HepG2 (cell line): ENCODE results near the gene UBE2B. TPM values are rescaled to one million over a fixed set of nuclear protein-coding genes. Genes with fewer than 3 reads are reported as not detected.

Experiments used
- ATAC-seq: fragments of 200-7000 bp; cut with Tn5 transposase; 3 replicates; pipeline ENCODE4 v1.9.1; 2020; ENCODE audit warnings: mild to moderate bottlenecking, moderate library complexity
- BruUV-seq: library from RNA; stranded (reverse); fragments of 400-500 nt; replicated peaks from 2 replicates; lab custom pipeline; 2021; lab: Mats Ljungman, UMichigan
- CTCF ChIA-PET: fragments of 300-600 bp; formaldehyde crosslinking; extraction: SDS; loops from one replicate; lab custom pipeline; 2021; ENCODE audit warnings: low total read pairs, inconsistent platforms, low intra/inter-chr PET ratio; lab: Yijun Ruan, JAX
- POLR2A ChIA-PET: fragments of 350-600 bp; sonication (Branson Sonifier 250); formaldehyde crosslinking; loops from one replicate; lab custom pipeline; 2020; ENCODE audit warnings: antibody characterized with exemption, inconsistent platforms; lab: Yijun Ruan, JAX
- DNase-seq: peaks from one replicate; pipeline ENCODE4 v3.0.0-alpha.2; 2015; ENCODE audit warnings: low spot score
- FAIRE-seq: peaks from 3 replicates; lab custom pipeline; 2011; peaks lifted over from hg19 to GRCh38; lab: Jason Lieb, UNC
- H2AFZ ChIP-seq: one replicate; pipeline ENCODE4 v1.6.1; 2011; ENCODE audit warnings: low read length, inconsistent platforms
- H3K27ac ChIP-seq: fragments of 300-600 bp; 3 replicates; pipeline ENCODE4 v1.8.0; 2011; ENCODE audit warnings: mixed run types, mild to moderate bottlenecking, mixed read lengths, low read length, inconsistent platforms; ENCODE audit not compliant: insufficient read depth; ENCODE audit errors: extremely low read length
- H3K27me3 ChIP-seq, 2 experiments: fragments of 200-600 bp in 1 of 2; 2 replicates in 1 of 2; 3 replicates in 1 of 2; pipeline versions ENCODE4 v1.6.0 to v1.8.0; 2011; ENCODE audit warnings: low read length in 2 of 2, mild to moderate bottlenecking in 2 of 2, moderate library complexity in 2 of 2, inconsistent platforms in 1 of 2; ENCODE audit not compliant: insufficient read depth in 2 of 2, control insufficient read depth in 1 of 2
- H3K36me3 ChIP-seq, 2 experiments: fragments of 200-600 bp in 1 of 2; replicated peaks in 1 of 2; 2 replicates in 1 of 2; 3 replicates in 1 of 2; pipeline versions ENCODE4 v1.5.1 to v1.8.0; 2011; ENCODE audit warnings: low read length in 2 of 2, inconsistent platforms in 1 of 2; ENCODE audit not compliant: insufficient read depth in 2 of 2, control insufficient read depth in 1 of 2
- H3K4me1 ChIP-seq: 2 replicates; pipeline ENCODE4 v1.5.1; 2012; ENCODE audit warnings: low read length, inconsistent platforms; ENCODE audit not compliant: insufficient read depth
- H3K4me2 ChIP-seq: 2 replicates; pipeline ENCODE4 v1.6.0; 2011; ENCODE audit warnings: low read depth, low read length, inconsistent platforms
- H3K4me3 ChIP-seq, 3 experiments: fragments of 200-600 bp in 1 of 3; sonication (generic), shearing (Covaris generic) in 1 of 3; replicated peaks in 1 of 3; 2 replicates each; pipeline ENCODE4 v1.5.1; 2011 to 2016; ENCODE audit warnings: low read length in 3 of 3, inconsistent platforms in 2 of 3, low read depth in 2 of 3, mild to moderate bottlenecking in 2 of 3, control low read depth in 1 of 3, mixed read lengths in 1 of 3; ENCODE audit not compliant: insufficient read depth in 1 of 3
- H3K79me2 ChIP-seq: one replicate; pipeline ENCODE4 v1.6.1; 2011; ENCODE audit warnings: low read length, inconsistent platforms; ENCODE audit not compliant: insufficient read depth
- H3K9ac ChIP-seq: 2 replicates; pipeline ENCODE4 v1.6.0; 2011; ENCODE audit warnings: mild to moderate bottlenecking, low read depth, low read length, inconsistent platforms; ENCODE audit not compliant: insufficient read depth
- H3K9me3 ChIP-seq: 2 replicates; pipeline ENCODE4 v1.5.1; 2012; ENCODE audit warnings: mild to moderate bottlenecking, low read length
- H4K20me1 ChIP-seq: 2 replicates; pipeline ENCODE4 v1.6.0; 2011; ENCODE audit warnings: inconsistent platforms, mild to moderate bottlenecking, low read length, moderate library complexity; ENCODE audit not compliant: insufficient read depth
- CENPX ChIP-seq: sonication (generic); formaldehyde crosslinking; IDR thresholded peaks from 2 replicates; pipeline ENCODE4 v1.9.0; 2021; ENCODE audit warnings: mild to moderate bottlenecking, missing genetic modification reagents, moderate library complexity
- FOXO4 ChIP-seq: sonication (generic); formaldehyde crosslinking; conservative IDR thresholded peaks from 2 replicates; pipeline ENCODE4 v1.8.1; 2023; ENCODE audit warnings: missing genetic modification reagents
- MAFF ChIP-seq: IDR thresholded peaks from 2 replicates; pipeline ENCODE4 v1.6.1; 2011; ENCODE audit warnings: low read depth, low read length, improper control_type of control experiment
- MAFG ChIP-seq: sonication (generic); formaldehyde crosslinking; IDR thresholded peaks from 2 replicates; pipeline ENCODE4 v1.5.1; 2020; ENCODE audit warnings: mild to moderate bottlenecking, missing genetic modification reagents
- MAFK ChIP-seq, 2 experiments: IDR thresholded peaks in 1 of 2; conservative IDR thresholded peaks in 1 of 2; 2 replicates each; pipeline ENCODE4 v1.6.1; 2011; ENCODE audit warnings: improper control_type of control experiment in 2 of 2, low read length in 2 of 2
- MIER2 ChIP-seq: IDR thresholded peaks from 2 replicates; pipeline ENCODE4 v1.6.1; 2016; ENCODE audit warnings: missing biosample characterization, missing genetic modification reagents
- NFE2 ChIP-seq: sonication (generic); formaldehyde crosslinking; IDR thresholded peaks from 2 replicates; pipeline ENCODE4 v1.4.0; 2020; ENCODE audit warnings: missing genetic modification reagents
- NFE2L2 ChIP-seq: fragments of 150-350 bp; IDR thresholded peaks from 2 replicates; pipeline ENCODE4 v1.6.1; 2014; ENCODE audit warnings: low read length
- PHF8 ChIP-seq: sonication (generic); formaldehyde crosslinking; IDR thresholded peaks from 2 replicates; pipeline ENCODE4 v1.5.0; 2020; ENCODE audit warnings: missing genetic modification reagents
- SIX1 ChIP-seq: sonication (generic); formaldehyde crosslinking; IDR thresholded peaks from 2 replicates; pipeline ENCODE4 v1.4.0; 2020; ENCODE audit warnings: missing genetic modification reagents, borderline replicate concordance
- TAF1 ChIP-seq: sonication (generic); formaldehyde crosslinking; IDR thresholded peaks from 2 replicates; pipeline ENCODE4 v1.4.0; 2020; ENCODE audit warnings: missing genetic modification reagents
- ZFX ChIP-seq: sonication (generic); formaldehyde crosslinking; IDR thresholded peaks from 2 replicates; pipeline ENCODE4 v1.4.0; 2020; ENCODE audit warnings: mild to moderate bottlenecking, low read depth, missing genetic modification reagents, moderate library complexity
- ZFY ChIP-seq: sonication (generic); formaldehyde crosslinking; IDR thresholded peaks from 2 replicates; pipeline ENCODE4 v1.4.0; 2020; ENCODE audit warnings: missing genetic modification reagents
- ZNF235 ChIP-seq: sonication (generic); formaldehyde crosslinking; IDR thresholded peaks from 2 replicates; pipeline ENCODE4 v1.8.1; 2023; ENCODE audit warnings: mild to moderate bottlenecking, missing genetic modification reagents, borderline replicate concordance
- ZNF543 ChIP-seq: sonication (generic); formaldehyde crosslinking; IDR thresholded peaks from 2 replicates; pipeline ENCODE4 v1.4.0; 2020; ENCODE audit warnings: mild to moderate bottlenecking, missing genetic modification reagents
- ZNF788 ChIP-seq: sonication (generic); formaldehyde crosslinking; IDR thresholded peaks from 2 replicates; pipeline ENCODE4 v1.5.0; 2020; ENCODE audit warnings: mild to moderate bottlenecking, missing genetic modification reagents, borderline replicate concordance
- ZSCAN31 ChIP-seq: sonication (generic); formaldehyde crosslinking; IDR thresholded peaks from 2 replicates; pipeline ENCODE4 v1.5.0; 2020; ENCODE audit warnings: low read depth, mild to moderate bottlenecking, missing genetic modification reagents
- WGBS: methylation state at CpG from one replicate; pipeline ENCODE4 v1.1.6; 2017; ENCODE audit warnings: low lambda C conversion rate; 5-methylcytosine and 5-hydroxymethylcytosine counted together
- in situ Hi-C: cut with HindIII; loops from 2 replicates; pipeline ENCODE4 v1.10.0; 2017; ENCODE audit warnings: low pct_unique_long_range_greater_than_20kb; ENCODE audit not compliant: extremely low pct_ligation_motif_present
- intact Hi-C: fragments of 100-400 bp; cut with micrococcal nuclease; formaldehyde crosslinking; loops from one replicate; pipeline ENCODE4 v1.10.0; 2022; ENCODE audit not compliant: unreplicated experiment
- polyA plus RNA-seq, 8 experiments: library from polyadenylated mRNA; depleted of rRNA in 3 of 8; stranded (reverse) in 7 of 8; unstranded in 1 of 8; fragments of >200 nt; fragmentation: Illumina TruSeq in 4 of 8; extraction: Trizol in 4 of 8; gene quantifications; 2 replicates each; pipeline versions ENCODE4 v1.2.1 to v1.2.3, GENCODE V29; 2011 to 2016; ENCODE audit warnings: low read depth in 4 of 8, missing spikeins in 1 of 8, mixed read lengths in 1 of 8; ENCODE audit not compliant: insufficient read depth in 1 of 8
- total RNA-seq, 5 experiments: library from RNA; depleted of rRNA; stranded (reverse); fragments of >200 nt; fragmentation: Illumina TruSeq; extraction: Trizol; gene quantifications; 2 replicates each; pipeline ENCODE4 v1.2.3, GENCODE V29; 2016; ENCODE audit warnings: low read depth in 1 of 5

The UBE2B gene
- total and polyA plus RNA-seq, 2 of the 13 experiments (the other 11 are each of a cell fraction or from before 2014, with no cell fraction given), result 25.2 to 56.0 TPM

GRCh38 chr5:134437340-134437846 lies 66.0 kb downstream of the UBE2B start (continued):
- TF ChIP-seq FOXO4 (0 out of 2 replicates have a peak, but pooled peaks have one; percentile 51), CENPX (CRISPR knock-in tag) (no peak)

- ChIA-PET CTCF (no interaction called here), POLR2A (interaction anchor here (1.3 to 2.9 kb wide), 4 partner anchors 22 to 89 kb away, joined by 4 to 31 read pairs (median 20); no protein-coding TSS in a partner anchor)
- WGBS, result 7% methylated on average over 3 of the region's 7 CpGs
- Histone ChIP-seq H3K4me3 (peak overlapping the region in 2 of 3 experiments; percentile 45 to 72; a peak in 2 of 6 replicates), H3K27ac (peak overlapping the region; percentile 47), H2AFZ (no peak overlapping the region), H4K20me1 (no peaks in the 10 kb centered on the region), H3K4me2 (peak overlapping the region; percentile 96), H3K36me3 (no peaks in the 10 kb centered on the region), H3K9me3 (no peaks in the 10 kb centered on the region), H3K79me2 (no peaks in the 10 kb centered on the region), H3K4me1 (peaks cover 64% of the 10 kb centered on the region), H3K27me3 (peaks cover under 1 to 1% of the 10 kb centered on the region in 2 experiments; a peak in 2 of 5 replicates), H3K9ac (peak overlapping the region; percentile 57)
- ATAC-seq, result peak; percentile 60
- no peak for DNase-seq
- BruUV-seq, result no TSS peak
- intact Hi-C loops, result loop anchor here (2.0 kb wide), 1 partner anchor 87 kb away; the partner anchor contains the start of gene JADE2
- in situ Hi-C loops, result no loop called here
- FAIRE-seq, result no peak
- 0 out of 2 replicates have a peak, but pooled peaks have one; percentile 27 for TF ChIP-seq ZNF543 (CRISPR knock-in tag)
- no peak for TF ChIP-seq ZNF235 (CRISPR knock-in tag)
- peak; percentile 58; the same call in 1 of the 2 replicates for TF ChIP-seq ZNF788 (CRISPR knock-in tag)
- peak; percentile 48 for TF ChIP-seq MAFF
- 0 out of 2 replicates have a peak, but pooled peaks have one; percentile 18 for TF ChIP-seq PHF8 (CRISPR knock-in tag)
- peak; percentile 66 for TF ChIP-seq NFE2L2
- TF ChIP-seq ZSCAN31, result 0 out of 2 replicates have a peak, but pooled peaks have one; percentile 23
- TF ChIP-seq ZFX (CRISPR knock-in tag), result peak; percentile 45
- 0 out of 2 replicates have a peak, but pooled peaks have one; percentile 14 for TF ChIP-seq TAF1 (CRISPR knock-in tag)
- TF ChIP-seq MAFK (conservative IDR thresholded peaks at IDR 0.05 in 1 of 2, IDR thresholded peaks at IDR 0.05 in 1 of 2; ENCODE audit: low read length in 2 of 2), result peak; percentile 72 to 84; a peak in 3 of 4 replicates
- no peak for TF ChIP-seq SIX1 (CRISPR knock-in tag)
- 0 out of 2 replicates have a peak, but pooled peaks have one; percentile 54 for TF ChIP-seq MAFG (CRISPR knock-in tag)
- TF ChIP-seq NFE2 (CRISPR knock-in tag), result peak; percentile 46; the same call in 1 of the 2 replicates
- TF ChIP-seq MIER2, result no peak
- TF ChIP-seq ZFY, result peak; percentile 3
Measured at GRCh38 chr5:134437847-134438581, 66.6 kb downstream of the UBE2B start.
